ENCODE measurements around the gene RPL29. TPM values are rescaled to one million over a fixed set of nuclear protein-coding genes. Genes with fewer than 3 reads are reported as not detected.

RPL29 gene
- total and polyA plus RNA-seq, 2 of the 13 experiments (the other 11 are each of a cell fraction or from before 2014, with no cell fraction given), result 1,348 to 2,263 TPM

DNA sequence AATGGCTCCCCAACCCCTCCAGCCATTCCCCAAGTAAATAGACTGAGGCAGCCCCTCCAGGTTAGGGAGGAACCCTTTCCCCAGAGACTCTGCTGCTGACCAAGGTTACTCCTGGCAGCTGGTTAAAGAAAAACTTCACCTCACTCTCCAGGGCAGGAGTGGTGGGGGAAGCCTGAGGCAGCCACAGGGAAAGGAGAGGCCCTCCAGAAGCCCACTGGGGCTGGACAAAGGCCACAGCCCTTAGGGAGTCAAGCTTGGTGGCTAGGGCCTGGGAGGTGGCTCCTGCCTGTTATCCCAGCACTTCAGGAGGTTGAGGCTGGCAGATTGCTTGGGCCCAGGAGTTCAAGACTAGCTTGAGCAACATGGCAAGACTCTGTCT, 11.4 kb downstream of the RPL29 start:
- Histone ChIP-seq H3K79me2 (ENCODE audit: insufficient read depth, low read length) (peaks cover 17% of the 10 kb centered on the region), H4K20me1 (ENCODE audit: insufficient read depth, low read length) (no peaks in the 10 kb centered on the region), H3K27ac (ENCODE audit: extremely low read length, insufficient read depth, low read length) (peak overlapping the region; percentile 94), H3K4me2 (ENCODE audit: low read depth, low read length) (peak overlapping the region; percentile 98), H3K4me3 (replicated peaks in 1 of 3; ENCODE audit: insufficient read depth in 1 of 3, low read depth in 2 of 3, low read length in 3 of 3) (peak overlapping the region; percentile 70 to 83 (median 73)), H3K9ac (ENCODE audit: insufficient read depth, low read depth, low read length) (peak overlapping the region; percentile 89), H3K27me3 (ENCODE audit: control insufficient read depth in 1 of 2, insufficient read depth in 2 of 2, low read length in 2 of 2) (no peaks in the 10 kb centered on the region), H3K4me1 (ENCODE audit: insufficient read depth, low read length) (peaks cover 51% of the 10 kb centered on the region), H3K36me3 (replicated peaks in 1 of 2; ENCODE audit: control insufficient read depth in 1 of 2, insufficient read depth in 2 of 2, low read length in 2 of 2) (peaks cover 0 to 1% of the 10 kb centered on the region in 2 experiments; a peak in 2 of 5 replicates), H3K9me3 (ENCODE audit: low read length) (no peaks in the 10 kb centered on the region), H2AFZ (ENCODE audit: low read length) (no peak overlapping the region)
- in situ Hi-C loops (cut with HindIII; ENCODE audit: extremely low pct_ligation_motif_present, low pct_unique_long_range_greater_than_20kb), result no loop called here
- 0 out of 2 replicates have a peak, but pooled peaks have one; percentile 11 for TF ChIP-seq TGIF2 (CRISPR knock-in tag; IDR thresholded peaks at IDR 0.05)
- 0 out of 2 replicates have a peak, but pooled peaks have one; percentile 26 for TF ChIP-seq HIVEP1 (CRISPR knock-in tag; IDR thresholded peaks at IDR 0.05)
- TF ChIP-seq, protein P1, sequence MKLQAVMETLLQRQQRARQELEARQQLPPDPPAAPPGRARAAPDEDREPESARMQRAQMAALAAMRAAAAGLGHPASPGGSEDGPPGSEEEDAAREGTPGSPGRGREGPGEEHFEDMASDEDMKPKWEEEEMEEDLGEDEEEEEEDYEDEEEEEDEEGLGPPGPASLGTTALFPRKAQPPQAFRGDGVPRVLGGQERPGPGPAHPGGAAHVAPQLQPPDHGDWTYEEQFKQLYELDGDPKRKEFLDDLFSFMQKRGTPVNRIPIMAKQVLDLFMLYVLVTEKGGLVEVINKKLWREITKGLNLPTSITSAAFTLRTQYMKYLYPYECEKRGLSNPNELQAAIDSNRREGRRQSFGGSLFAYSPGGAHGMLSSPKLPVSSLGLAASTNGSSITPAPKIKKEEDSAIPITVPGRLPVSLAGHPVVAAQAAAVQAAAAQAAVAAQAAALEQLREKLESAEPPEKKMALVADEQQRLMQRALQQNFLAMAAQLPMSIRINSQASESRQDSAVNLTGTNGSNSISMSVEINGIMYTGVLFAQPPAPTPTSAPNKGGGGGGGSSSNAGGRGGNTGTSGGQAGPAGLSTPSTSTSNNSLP (IDR thresholded peaks at IDR 0.05; ENCODE audit: low read depth, low read length), result no peak
- TF ChIP-seq, protein P2, sequence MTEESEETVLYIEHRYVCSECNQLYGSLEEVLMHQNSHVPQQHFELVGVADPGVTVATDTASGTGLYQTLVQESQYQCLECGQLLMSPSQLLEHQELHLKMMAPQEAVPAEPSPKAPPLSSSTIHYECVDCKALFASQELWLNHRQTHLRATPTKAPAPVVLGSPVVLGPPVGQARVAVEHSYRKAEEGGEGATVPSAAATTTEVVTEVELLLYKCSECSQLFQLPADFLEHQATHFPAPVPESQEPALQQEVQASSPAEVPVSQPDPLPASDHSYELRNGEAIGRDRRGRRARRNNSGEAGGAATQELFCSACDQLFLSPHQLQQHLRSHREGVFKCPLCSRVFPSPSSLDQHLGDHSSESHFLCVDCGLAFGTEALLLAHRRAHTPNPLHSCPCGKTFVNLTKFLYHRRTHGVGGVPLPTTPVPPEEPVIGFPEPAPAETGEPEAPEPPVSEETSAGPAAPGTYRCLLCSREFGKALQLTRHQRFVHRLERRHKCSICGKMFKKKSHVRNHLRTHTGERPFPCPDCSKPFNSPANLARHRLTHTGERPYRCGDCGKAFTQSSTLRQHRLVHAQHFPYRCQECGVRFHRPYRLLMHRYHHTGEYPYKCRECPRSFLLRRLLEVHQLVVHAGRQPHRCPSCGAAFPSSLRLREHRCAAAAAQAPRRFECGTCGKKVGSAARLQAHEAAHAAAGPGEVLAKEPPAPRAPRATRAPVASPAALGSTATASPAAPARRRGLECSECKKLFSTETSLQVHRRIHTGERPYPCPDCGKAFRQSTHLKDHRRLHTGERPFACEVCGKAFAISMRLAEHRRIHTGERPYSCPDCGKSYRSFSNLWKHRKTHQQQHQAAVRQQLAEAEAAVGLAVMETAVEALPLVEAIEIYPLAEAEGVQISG (CRISPR knock-in tag; IDR thresholded peaks at IDR 0.05), result 0 out of 2 replicates have a peak, but pooled peaks have one; percentile 6
- TF ChIP-seq, protein P3, sequence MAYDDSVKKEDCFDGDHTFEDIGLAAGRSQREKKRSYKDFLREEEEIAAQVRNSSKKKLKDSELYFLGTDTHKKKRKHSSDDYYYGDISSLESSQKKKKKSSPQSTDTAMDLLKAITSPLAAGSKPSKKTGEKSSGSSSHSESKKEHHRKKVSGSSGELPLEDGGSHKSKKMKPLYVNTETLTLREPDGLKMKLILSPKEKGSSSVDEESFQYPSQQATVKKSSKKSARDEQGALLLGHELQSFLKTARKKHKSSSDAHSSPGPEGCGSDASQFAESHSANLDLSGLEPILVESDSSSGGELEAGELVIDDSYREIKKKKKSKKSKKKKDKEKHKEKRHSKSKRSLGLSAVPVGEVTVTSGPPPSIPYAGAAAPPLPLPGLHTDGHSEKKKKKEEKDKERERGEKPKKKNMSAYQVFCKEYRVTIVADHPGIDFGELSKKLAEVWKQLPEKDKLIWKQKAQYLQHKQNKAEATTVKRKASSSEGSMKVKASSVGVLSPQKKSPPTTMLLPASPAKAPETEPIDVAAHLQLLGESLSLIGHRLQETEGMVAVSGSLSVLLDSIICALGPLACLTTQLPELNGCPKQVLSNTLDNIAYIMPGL (CRISPR knock-in tag; IDR thresholded peaks at IDR 0.05; ENCODE audit: borderline replicate concordance in 1 of 2, low read depth in 1 of 2), result peak in 1 of 2 experiments; percentile 38; a peak in 1 of 4 replicates
- 0 out of 2 replicates have a peak, but pooled peaks have one; percentile 40 for TF ChIP-seq KDM5B (CRISPR knock-in tag; IDR thresholded peaks at IDR 0.05; ENCODE audit: borderline replicate concordance)
- TF ChIP-seq SOX6 (IDR thresholded peaks at IDR 0.05), result no peak
- TF ChIP-seq SOX6 (CRISPR knock-in tag; IDR thresholded peaks at IDR 0.05), result peak; percentile 22; the same call in 1 of the 2 replicates
- 0 out of 2 replicates have a peak, but pooled peaks have one; percentile 18 for TF ChIP-seq ZNF619 (CRISPR knock-in tag; IDR thresholded peaks at IDR 0.05)
- TF ChIP-seq ZNF713 (CRISPR knock-in tag; IDR thresholded peaks at IDR 0.05), result 0 out of 2 replicates have a peak, but pooled peaks have one; percentile 53
- TF ChIP-seq, protein P4, sequence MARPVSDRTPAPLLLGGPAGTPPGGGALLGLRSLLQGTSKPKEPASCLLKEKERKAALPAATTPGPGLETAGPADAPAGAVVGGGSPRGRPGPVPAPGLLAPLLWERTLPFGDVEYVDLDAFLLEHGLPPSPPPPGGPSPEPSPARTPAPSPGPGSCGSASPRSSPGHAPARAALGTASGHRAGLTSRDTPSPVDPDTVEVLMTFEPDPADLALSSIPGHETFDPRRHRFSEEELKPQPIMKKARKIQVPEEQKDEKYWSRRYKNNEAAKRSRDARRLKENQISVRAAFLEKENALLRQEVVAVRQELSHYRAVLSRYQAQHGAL (CRISPR knock-in tag; IDR thresholded peaks at IDR 0.05; ENCODE audit: not compliant biosample characterization), result no peak
- no peak for TF ChIP-seq RBAK (CRISPR knock-in tag; IDR thresholded peaks at IDR 0.05)
- TF ChIP-seq AGO2 (optimal IDR thresholded peaks at IDR 0.05; ENCODE audit: low read depth, low read length), result peak; percentile 4
- no peak for ATAC-seq
- no peak for FAIRE-seq
- intact Hi-C loops (cut with micrococcal nuclease; ENCODE audit: unreplicated experiment), result no loop called here
- ChIA-PET CTCF (ENCODE audit: low intra/inter-chr PET ratio, low total read pairs) (no interaction called here), POLR2A (interaction anchor here (1.2 to 6.4 kb wide), 7 partner anchors 9 to 485 kb away, joined by 4 to 187 read pairs (median 59); partner anchors contain the start of genes ABHD14A, ABHD14B, PARP3 and PCBP4)
- BruUV-seq (replicated peaks), result no TSS peak
- DNase-seq (ENCODE audit: low spot score), result no peak

Measured in HepG2 (cell line).